Stimulated activated effector memory CD8-positive, alpha-beta T cell treated with anti-CD3 and anti-CD28 coated beads, Interleukin-12 subunit alpha, Interleukin-12 subunit beta, amount 100 ng/mL, for 72 hours (primary cell): ENCODE results near the gene ACIN1.

Experiments used
- ATAC-seq: fragments of 150-1000 bp; cut with Tn5 transposase; 2 replicates; pipeline ENCODE4 v1.10.0; 2021
- DNase-seq, 2 donors: peaks; one replicate each; pipeline ENCODE4 v3.0.0; 2021 to 2022; ENCODE audit warnings: low spot score in 2 of 2
- H3K27ac Mint-ChIP-seq: one replicate; pipeline ENCODE4 v1.8.0; 2022; ENCODE audit warnings: mild to moderate bottlenecking, mixed read lengths
- H3K36me3 Mint-ChIP-seq: one replicate; pipeline ENCODE4 v1.8.0; 2022; ENCODE audit warnings: mild to moderate bottlenecking, mixed read lengths
- H3K4me1 Mint-ChIP-seq: one replicate; pipeline ENCODE4 v1.8.0; 2022; ENCODE audit warnings: mixed read lengths
- H3K4me3 Mint-ChIP-seq: one replicate; pipeline ENCODE4 v1.8.0; 2022; ENCODE audit warnings: mild to moderate bottlenecking, mixed read lengths
- H3K9me3 Mint-ChIP-seq: one replicate; pipeline ENCODE4 v1.8.0; 2022; ENCODE audit warnings: mixed read lengths

ACIN1 gene

DNA sequence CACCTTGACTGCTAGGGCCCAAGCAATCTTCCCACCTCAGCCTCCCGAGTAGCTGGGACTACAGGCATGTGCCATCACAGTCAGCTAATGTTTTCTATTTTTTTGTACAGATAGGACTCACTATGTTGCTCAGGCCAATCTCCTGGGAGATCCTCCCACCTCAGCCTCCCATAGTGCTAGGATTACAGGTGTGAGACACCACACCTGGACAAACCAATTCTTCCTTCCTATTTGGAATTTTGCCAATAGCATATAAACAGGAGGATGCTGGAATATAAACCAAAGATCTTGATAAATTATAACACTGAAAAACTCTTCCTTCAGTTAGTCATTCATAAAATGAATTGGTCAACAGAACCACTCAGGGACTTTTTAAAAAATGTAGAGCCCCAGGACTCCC, 8.4 kb downstream of the ACIN1 start:
- H3K4me1 Mint-ChIP-seq, result peaks cover 30% of the 10 kb centered on the region
- DNase-seq (no peak), ATAC-seq (no peak)
- H3K36me3 Mint-ChIP-seq, result no peaks in the 10 kb centered on the region
- no peaks in the 10 kb centered on the region for H3K9me3 Mint-ChIP-seq
- H3K4me3 Mint-ChIP-seq, result no peak overlapping the region
- H3K27ac Mint-ChIP-seq, result no peak overlapping the region

DNA sequence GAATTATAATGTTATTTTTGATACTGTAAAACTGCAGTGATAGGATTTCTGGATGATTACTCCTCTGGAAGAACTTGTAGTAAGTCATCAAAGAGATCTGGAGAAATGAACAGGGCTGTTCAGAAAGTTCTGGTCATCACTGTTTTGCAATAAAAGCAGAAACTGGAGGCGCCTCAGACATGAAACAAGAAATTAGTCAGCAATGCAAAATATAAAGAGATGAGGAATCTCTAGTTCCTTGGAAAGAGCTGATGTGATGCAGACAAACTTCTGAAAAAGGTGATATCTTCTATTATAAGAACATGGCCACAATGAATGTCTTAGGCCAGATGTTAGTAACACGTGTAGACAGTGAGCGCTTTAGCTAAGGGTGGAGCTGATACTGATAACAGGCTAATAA, 9.5 kb downstream of the ACIN1 start:
- DNase-seq (no peak), ATAC-seq (peak; percentile 66)
- no peaks in the 10 kb centered on the region for H3K9me3 Mint-ChIP-seq
- H3K27ac Mint-ChIP-seq, result peak overlapping the region; percentile 82
- peaks cover 33% of the 10 kb centered on the region for H3K4me1 Mint-ChIP-seq
- peak overlapping the region; percentile 15 for H3K4me3 Mint-ChIP-seq
- H3K36me3 Mint-ChIP-seq, result no peaks in the 10 kb centered on the region

DNA sequence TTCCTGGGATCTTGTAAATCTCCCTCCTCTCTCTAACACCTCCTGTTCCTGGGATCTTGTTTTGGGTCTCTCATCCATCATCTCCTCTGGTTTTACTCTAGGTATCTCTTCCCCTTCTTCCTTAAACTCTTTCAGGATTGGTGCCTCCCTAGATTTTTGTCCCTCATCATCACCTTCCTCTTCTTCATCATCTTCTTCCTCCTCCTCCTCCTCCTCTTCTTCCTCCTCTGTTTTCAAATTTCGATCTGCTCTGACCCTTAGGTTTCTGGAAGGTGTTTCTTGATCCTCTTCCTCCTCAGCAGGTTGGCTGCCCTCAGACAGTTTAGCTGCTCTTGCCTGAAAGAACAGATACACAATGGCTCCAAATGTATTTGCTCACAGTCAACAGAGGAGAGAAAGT, 14.5 kb downstream of the ACIN1 start:
- Mint-ChIP-seq H3K9me3 (no peaks in the 10 kb centered on the region), H3K27ac (peak overlapping the region; percentile 74), H3K36me3 (no peaks in the 10 kb centered on the region), H3K4me3 (no peak overlapping the region), H3K4me1 (peaks cover 18% of the 10 kb centered on the region)
- no peak for ATAC-seq
- DNase-seq, result no peak

DNA sequence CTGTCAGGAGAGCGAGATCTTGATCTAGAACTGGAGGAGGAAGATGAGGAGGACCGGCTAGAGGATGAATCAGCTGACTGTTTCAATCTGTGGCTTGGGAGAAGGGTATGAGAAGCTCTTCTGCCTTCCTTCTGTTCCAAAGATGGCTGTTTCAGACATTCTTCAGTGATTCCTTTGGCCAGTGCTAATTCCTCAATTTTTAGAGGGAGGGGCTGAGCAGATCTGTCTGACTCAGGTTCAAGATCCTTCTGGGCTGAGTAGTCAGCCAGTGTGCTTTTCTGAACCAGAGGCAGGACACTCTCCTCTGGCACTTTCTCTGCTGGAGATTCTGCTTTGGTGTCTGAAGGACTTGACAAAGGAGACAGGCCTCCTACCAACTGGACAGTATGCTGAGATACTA, 15.2 kb downstream of the ACIN1 start:
- H3K4me3 Mint-ChIP-seq, result no peak overlapping the region
- H3K9me3 Mint-ChIP-seq, result no peaks in the 10 kb centered on the region
- no peaks in the 10 kb centered on the region for H3K36me3 Mint-ChIP-seq
- peaks cover 15% of the 10 kb centered on the region for H3K4me1 Mint-ChIP-seq
- peak overlapping the region; percentile 74 for H3K27ac Mint-ChIP-seq
- ATAC-seq, result no peak
- DNase-seq, result no peak

DNA sequence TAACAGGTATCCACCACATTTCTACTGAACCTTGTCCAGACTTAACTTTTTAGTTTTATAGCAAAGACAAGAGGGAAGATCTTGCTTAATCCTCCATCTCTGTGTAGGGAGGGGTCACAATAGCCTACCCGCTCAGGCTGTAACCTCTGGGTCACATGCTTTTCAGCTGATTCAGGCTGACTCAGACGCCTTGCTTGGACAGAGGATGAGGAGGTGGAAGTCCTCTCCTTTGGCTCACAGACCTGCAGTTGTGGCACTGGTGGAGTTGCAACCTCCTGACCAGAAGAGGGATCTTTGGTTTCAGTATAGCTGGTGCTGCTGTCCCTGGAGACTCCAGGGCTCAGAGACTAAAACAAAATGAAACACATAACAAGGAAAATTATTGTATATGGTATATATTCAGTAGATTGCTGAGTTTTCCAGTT, 16.2 kb downstream of the ACIN1 start:
- no peak for DNase-seq
- H3K4me3 Mint-ChIP-seq, result no peak overlapping the region

DNA sequence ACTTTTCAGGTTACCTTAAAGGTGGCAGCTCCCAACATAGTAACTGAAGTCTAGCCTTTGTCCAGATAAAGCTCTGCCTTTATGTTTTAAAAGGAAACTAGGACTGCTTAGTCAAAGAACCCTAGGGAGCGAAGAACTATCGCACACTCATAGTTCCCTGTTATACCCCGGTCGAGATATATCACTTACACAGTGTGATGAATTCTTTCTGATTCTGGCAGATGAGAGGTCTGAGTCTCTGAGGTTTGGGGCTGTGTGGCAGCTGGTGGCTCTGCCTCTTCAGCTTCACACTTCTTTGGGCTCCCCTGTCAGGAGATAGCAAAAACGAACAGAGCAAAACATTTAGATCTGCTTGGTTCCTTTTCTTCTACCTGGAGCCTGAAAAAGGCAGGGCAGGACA, 17.0 kb downstream of the ACIN1 start:
- H3K4me1 Mint-ChIP-seq, result peaks cover 15% of the 10 kb centered on the region
- ATAC-seq (no peak), DNase-seq (no peak)
- peak overlapping the region; percentile 32 for H3K27ac Mint-ChIP-seq
- no peak overlapping the region for H3K4me3 Mint-ChIP-seq
- H3K36me3 Mint-ChIP-seq, result no peaks in the 10 kb centered on the region
- no peaks in the 10 kb centered on the region for H3K9me3 Mint-ChIP-seq

More for the DNA sequence above, 16.2 kb downstream of the ACIN1 start:
- H3K4me1 Mint-ChIP-seq, result peaks cover 15% of the 10 kb centered on the region
- H3K9me3 Mint-ChIP-seq, result no peaks in the 10 kb centered on the region
- no peaks in the 10 kb centered on the region for H3K36me3 Mint-ChIP-seq
- peak overlapping the region; percentile 74 for H3K27ac Mint-ChIP-seq
- ATAC-seq, result peak; percentile 64

DNA sequence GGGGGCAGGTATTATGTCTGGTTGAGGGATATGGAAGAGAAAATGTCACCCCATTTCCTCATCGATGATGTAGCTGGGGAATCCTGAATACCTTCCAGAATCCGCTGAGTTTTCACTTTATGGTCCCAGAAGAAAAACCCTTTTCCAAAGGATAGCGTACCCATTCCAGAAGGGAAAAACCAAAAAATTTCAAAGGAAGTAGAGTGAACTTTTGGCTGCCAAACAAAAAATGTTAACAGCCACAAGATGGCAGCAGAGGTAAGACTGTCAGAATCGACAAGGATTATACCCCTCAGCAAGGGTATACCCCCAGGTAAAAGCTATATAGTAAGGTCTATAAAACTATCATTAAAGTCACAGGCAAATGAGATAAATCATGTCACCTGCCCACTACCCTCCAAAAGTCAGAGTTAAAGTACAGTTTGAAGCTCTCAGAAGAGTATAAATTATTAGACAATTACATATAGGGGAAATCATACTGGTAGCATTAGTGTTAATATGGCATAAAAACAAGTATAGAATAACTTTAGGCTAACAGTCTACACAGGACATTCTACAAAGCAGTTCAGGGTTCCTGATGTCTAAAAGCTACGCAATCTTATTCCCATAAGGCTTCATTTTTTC, 18.0 kb downstream of the ACIN1 start:
- DNase-seq (no peak), ATAC-seq (peak; percentile 51)
- Mint-ChIP-seq H3K9me3 (no peaks in the 10 kb centered on the region), H3K36me3 (no peaks in the 10 kb centered on the region), H3K4me3 (no peak overlapping the region), H3K4me1 (peaks cover 19% of the 10 kb centered on the region), H3K27ac (no peak overlapping the region)

DNA sequence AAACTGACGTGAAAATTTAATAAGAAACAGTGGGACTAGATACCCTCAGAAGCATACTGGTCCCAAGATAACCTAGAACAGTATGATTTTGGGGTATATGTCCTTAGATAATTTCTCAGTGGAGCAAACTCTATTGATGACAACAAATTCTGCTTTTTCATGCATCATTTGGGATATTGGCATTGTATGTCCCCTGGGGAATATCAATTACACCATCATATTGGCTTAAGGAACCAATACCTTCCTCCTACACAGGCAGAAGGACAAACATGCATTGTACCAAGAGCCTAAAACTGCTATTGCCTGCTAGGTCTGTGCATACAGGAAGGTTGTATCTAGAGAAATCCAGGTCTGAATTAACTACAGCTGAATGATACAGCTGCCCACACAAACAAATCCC, 20.0 kb downstream of the ACIN1 start:
- DNase-seq (no peak), ATAC-seq (no peak)
- Mint-ChIP-seq H3K4me1 (peaks cover 29% of the 10 kb centered on the region), H3K4me3 (no peak overlapping the region), H3K27ac (no peak overlapping the region), H3K9me3 (no peaks in the 10 kb centered on the region), H3K36me3 (no peaks in the 10 kb centered on the region)

DNA sequence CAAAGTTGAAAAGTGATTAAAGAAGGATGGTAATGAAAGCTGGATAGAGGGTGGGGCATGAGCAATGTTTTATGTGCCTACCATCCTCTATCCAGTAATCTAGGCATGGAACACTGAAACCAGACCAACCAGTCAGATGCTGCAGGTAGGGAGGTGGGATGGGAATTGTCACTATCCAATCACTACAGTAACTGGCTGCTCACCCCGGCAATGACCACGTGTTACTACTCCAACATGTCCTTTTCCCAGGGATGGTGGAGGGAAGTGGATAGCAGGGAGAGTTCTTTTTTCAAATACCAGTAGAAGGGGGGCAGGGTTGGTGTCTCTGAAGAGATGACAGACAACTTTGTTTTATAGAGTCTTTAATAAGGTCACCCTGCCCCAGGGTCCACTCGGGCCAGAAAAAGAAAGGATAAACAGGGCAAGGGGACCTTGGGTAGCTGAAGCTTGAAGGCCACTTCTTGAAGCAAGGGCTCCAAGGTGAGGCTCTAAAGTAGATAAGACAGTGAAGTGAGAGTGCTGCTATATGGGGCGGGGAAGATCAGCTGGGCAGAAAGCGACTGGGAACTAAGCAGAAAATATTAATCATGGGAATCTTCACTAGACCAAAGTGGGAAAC, 22.9 kb downstream of the ACIN1 start:
- Mint-ChIP-seq H3K4me3 (peak overlapping the region; percentile 93), H3K27ac (peak overlapping the region; percentile 92), H3K36me3 (peaks cover 22% of the 10 kb centered on the region), H3K9me3 (no peaks in the 10 kb centered on the region), H3K4me1 (peaks cover 37% of the 10 kb centered on the region)
- DNase-seq (no peak), ATAC-seq (no peak)

DNA sequence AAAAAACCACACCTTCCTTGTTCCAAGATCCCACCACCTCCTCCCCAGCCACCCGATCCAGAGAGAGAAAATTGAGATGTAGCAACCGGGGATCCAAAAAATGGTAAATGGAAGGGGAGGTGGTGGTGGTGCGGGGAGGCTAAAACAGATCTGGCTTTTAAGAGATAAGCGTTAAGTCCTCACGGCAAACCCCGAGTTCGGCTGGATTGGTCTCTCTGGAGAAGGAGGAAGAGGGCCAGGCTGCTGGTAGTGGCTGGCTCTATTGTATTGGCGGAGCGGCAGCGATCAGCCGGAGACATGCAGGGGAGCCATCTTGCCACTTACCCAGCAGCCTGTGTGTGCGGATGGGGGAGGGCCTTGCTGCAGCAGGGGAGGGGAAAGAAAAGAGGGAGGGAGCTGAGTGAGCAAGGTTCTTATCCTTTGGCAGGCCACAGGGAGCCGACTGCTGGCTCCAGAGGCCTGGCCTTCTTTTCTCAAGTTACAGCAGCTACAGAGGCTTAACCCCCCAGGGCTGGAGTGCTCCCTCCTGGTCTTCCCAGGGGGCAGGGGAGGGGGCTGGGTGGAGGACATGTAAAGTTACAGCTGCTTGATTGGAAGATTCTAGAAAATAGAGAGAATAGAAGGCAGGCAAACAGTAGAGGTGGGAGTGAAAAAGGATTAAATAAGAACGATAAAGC, 23.6 kb downstream of the ACIN1 start:
- H3K27ac Mint-ChIP-seq, result peak overlapping the region; percentile 92
- no peaks in the 10 kb centered on the region for H3K9me3 Mint-ChIP-seq
- peaks cover 37% of the 10 kb centered on the region for H3K4me1 Mint-ChIP-seq
- H3K4me3 Mint-ChIP-seq, result peak overlapping the region; percentile 93
- ATAC-seq, result peak; percentile 96
- peaks cover 28% of the 10 kb centered on the region for H3K36me3 Mint-ChIP-seq
- DNase-seq, result peak; percentile 42 to 81

DNA sequence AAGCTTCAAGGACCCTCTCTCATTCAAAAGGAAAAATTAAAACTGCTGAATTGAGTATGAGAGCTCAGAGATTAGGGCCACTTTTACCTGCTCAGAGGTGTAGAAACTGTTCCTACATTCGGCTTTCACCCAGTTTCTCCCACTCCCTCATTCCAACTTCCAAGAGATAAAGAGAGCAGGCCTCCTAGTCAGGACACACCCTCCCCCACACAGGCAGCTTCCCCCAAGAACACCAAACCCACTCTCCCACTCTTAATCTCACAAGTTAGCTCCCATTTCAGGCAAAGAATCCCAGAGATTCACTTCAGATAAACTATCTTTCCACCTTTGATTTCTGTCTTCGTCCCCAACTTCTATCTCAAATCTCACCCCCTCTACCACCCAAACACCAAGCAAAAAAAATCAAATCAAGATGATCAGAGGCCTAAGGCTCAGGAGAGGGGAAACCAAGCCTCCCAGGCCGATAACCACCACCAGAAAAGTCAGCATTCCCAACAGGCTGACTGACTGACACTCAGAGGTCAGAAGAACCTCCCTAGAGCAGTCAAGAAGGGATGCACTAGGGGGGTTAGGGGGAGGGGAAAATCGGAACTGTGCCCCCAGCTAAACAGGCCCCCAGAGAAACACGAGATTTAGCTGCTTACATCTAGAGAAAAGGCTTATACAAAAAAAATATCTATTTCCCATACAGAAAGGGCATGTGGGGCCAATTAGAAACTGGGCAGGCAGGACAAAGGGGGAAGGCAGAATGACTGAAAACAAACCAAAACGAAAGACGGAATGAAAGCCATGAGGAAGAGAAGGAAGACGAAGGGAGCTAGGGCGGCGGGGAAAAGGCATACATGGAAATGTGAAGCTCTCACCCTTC, 24.4 kb downstream of the ACIN1 start:
- peak overlapping the region; percentile 92 for H3K27ac Mint-ChIP-seq
- no peaks in the 10 kb centered on the region for H3K9me3 Mint-ChIP-seq
- DNase-seq (no peak), ATAC-seq (no peak)
- peaks cover 44% of the 10 kb centered on the region for H3K4me1 Mint-ChIP-seq
- peak overlapping the region; percentile 93 for H3K4me3 Mint-ChIP-seq
- peaks cover 37% of the 10 kb centered on the region for H3K36me3 Mint-ChIP-seq

DNA sequence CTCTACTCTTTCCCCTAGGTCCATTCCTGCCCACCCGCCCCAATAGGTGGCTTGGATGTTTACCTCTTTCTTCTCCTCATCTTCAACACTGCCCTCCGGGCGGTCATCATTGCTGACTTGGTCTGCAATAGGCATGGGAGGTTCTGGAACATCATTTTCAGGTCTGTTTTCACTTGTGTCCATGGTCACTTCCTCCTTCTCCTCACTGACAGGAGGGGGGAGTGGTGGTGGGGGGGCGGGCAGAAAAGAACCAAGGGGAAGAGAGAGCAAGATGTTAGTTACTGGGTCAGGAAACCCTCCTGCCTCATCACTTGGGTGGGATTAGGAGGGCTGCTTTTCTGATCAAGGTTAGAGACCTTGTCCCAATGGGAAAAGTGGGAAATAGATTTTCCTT, 25.5 kb downstream of the ACIN1 start:
- Mint-ChIP-seq H3K27ac (no peak overlapping the region), H3K4me3 (peak overlapping the region; percentile 93), H3K36me3 (peaks cover 48% of the 10 kb centered on the region), H3K9me3 (no peaks in the 10 kb centered on the region), H3K4me1 (peaks cover 45% of the 10 kb centered on the region)
- no peak for ATAC-seq
- no peak for DNase-seq

DNA sequence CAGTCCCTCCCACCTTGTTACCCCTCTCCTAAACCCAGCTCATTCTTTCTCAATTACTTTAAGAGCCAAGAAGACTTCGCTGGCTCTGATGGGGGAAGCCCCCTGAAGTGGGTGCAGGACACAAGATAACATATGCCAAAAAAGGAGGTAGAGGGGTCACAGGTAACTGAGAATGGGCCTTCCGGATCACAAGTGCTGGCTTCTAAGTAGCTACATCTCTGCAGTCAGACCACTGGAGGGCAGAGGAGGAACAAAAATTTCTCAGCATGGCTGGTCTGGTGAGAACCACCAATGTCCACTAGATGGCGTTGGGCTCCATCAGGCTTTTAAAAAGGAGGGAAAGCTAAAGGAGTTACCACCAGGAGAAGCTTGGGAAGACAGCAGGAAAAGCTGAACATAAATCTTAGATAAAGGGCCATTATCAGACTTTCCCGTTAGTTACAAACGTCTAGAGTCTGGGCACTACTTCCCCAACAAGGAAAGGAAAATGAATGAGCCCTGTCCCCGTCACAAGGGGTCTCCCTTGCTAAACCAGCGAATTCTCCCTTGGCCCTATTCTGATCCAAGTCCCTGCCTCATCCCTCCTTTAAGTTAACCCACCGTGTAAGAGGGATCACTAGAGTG, 26.0 kb downstream of the ACIN1 start:
- peaks cover 53% of the 10 kb centered on the region for H3K36me3 Mint-ChIP-seq
- H3K4me3 Mint-ChIP-seq, result no peak overlapping the region
- peak; percentile 41 to 79 for DNase-seq
- H3K27ac Mint-ChIP-seq, result peak overlapping the region; percentile 68
- ATAC-seq, result peak; percentile 83
- H3K9me3 Mint-ChIP-seq, result no peaks in the 10 kb centered on the region
- peaks cover 45% of the 10 kb centered on the region for H3K4me1 Mint-ChIP-seq

DNA sequence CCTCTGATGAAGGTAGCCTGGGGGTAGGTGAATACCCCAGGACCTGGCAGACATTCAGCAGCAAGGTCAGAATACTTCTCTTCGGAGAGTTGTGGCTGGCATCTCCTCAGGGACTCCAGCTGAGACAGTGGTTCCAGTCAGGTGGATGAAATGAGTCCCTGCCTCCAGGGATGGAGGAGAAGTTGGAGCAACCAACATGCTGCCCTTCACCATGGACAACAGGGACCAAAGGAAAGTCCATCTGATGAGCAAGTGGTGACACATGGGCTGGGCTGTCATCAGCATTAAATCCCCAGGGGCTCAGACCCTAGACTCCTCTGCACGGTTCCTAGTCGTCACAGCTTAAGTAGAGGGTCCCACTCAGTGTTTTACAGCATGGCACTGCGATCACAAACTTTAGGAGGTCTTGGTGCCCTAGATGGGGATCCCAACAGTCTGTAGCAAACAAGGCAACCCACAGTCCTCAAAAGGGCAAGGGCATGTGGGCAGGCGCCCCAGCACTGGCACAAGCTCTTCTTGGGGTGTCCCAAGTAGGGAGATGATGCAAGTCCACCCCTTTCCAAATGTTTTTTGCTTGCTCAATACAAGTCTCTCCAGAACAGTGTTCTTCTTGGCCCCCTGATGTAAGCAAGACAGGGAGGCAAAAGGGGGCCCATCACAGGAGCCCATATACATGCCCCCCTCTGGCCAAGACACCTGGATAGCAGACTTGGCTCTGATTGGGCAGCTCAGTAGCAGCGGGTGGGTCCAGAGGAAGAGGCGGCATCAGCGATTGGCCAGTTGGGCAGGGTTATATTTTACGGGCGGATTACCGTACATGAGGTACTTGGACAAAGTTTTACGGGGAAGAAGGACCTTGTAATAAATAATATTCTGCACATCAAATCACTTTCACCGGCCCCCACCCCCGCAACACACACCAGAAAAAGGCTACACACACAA, 26.8 kb downstream of the ACIN1 start:
- no peak for ATAC-seq
- Mint-ChIP-seq H3K9me3 (no peaks in the 10 kb centered on the region), H3K27ac (peak overlapping the region; percentile 68)

More for the DNA sequence above, 26.8 kb downstream of the ACIN1 start:
- Mint-ChIP-seq H3K4me3 (no peak overlapping the region), H3K4me1 (peaks cover 45% of the 10 kb centered on the region), H3K36me3 (peaks cover 61% of the 10 kb centered on the region)
- no peak for DNase-seq
